Astrocyte (in vitro differentiated cells and primary cell): ENCODE results near the gene NUDT21. TPM values are rescaled to one million over a fixed set of nuclear protein-coding genes. Genes with fewer than 3 reads are reported as not detected.
A peak's percentile ranks its signal among the peaks of the same experiment; 100 is the strongest.

Experiments used
- DNase-seq: peaks from one replicate; pipeline ENCODE4 v3.0.0-alpha.2; 2010; ENCODE audit warnings: low read depth
- FAIRE-seq: peaks from 2 replicates; lab custom pipeline; 2011; peaks lifted over from hg19 to GRCh38; lab: Jason Lieb, UNC
- H2AFZ ChIP-seq: 2 replicates; pipeline ENCODE4 v1.6.0; 2012; ENCODE audit warnings: low read depth, low read length, inconsistent platforms
- H3K27ac ChIP-seq: 2 replicates; pipeline ENCODE4 v1.5.1; 2011; ENCODE audit warnings: low read depth, low read length, inconsistent platforms
- H3K27me3 ChIP-seq: 2 replicates; pipeline ENCODE4 v1.6.0; 2011; ENCODE audit warnings: low read length, inconsistent platforms; ENCODE audit not compliant: insufficient read depth
- H3K36me3 ChIP-seq: 2 replicates; pipeline ENCODE4 v1.5.1; 2011; ENCODE audit warnings: low read length, inconsistent platforms; ENCODE audit not compliant: insufficient read depth
- H3K4me1 ChIP-seq: 2 replicates; pipeline ENCODE4 v1.5.1; 2011; ENCODE audit warnings: low read length, inconsistent platforms; ENCODE audit not compliant: insufficient read depth
- H3K4me2 ChIP-seq: 2 replicates; pipeline ENCODE4 v1.6.0; 2012; ENCODE audit warnings: low read length, inconsistent platforms
- H3K4me3 ChIP-seq: 2 replicates; pipeline ENCODE4 v1.5.1; 2011; ENCODE audit warnings: low read depth, mild to moderate bottlenecking, low read length, inconsistent platforms; ENCODE audit not compliant: insufficient read depth
- H3K79me2 ChIP-seq: 2 replicates; pipeline ENCODE4 v1.6.0; 2012; ENCODE audit warnings: mild to moderate bottlenecking, low read length, inconsistent platforms; ENCODE audit not compliant: insufficient read depth
- H3K9ac ChIP-seq: 2 replicates; pipeline ENCODE4 v1.6.0; 2012; ENCODE audit warnings: mild to moderate bottlenecking, low read length, inconsistent platforms
- H3K9me3 ChIP-seq: 2 replicates; pipeline ENCODE4 v1.5.1; 2012; ENCODE audit warnings: low read depth, mild to moderate bottlenecking, low read length, inconsistent platforms; ENCODE audit not compliant: insufficient read depth
- H4K20me1 ChIP-seq: 2 replicates; pipeline ENCODE4 v1.6.0; 2012; ENCODE audit warnings: low read length, inconsistent platforms; ENCODE audit not compliant: insufficient read depth
- H3K27ac Mint-ChIP-seq: one replicate; pipeline ENCODE4 v1.8.0; 2021; ENCODE audit warnings: mild to moderate bottlenecking, mixed read lengths; ENCODE audit not compliant: unreplicated experiment
- H3K27me3 Mint-ChIP-seq: one replicate; pipeline ENCODE4 v1.8.0; 2021; ENCODE audit warnings: low read depth, mixed read lengths; ENCODE audit not compliant: unreplicated experiment
- H3K36me3 Mint-ChIP-seq: one replicate; pipeline ENCODE4 v1.8.0; 2021; ENCODE audit warnings: low read depth, mixed read lengths; ENCODE audit not compliant: unreplicated experiment
- H3K4me1 Mint-ChIP-seq: one replicate; pipeline ENCODE4 v1.8.0; 2021; ENCODE audit warnings: low read depth, mixed read lengths; ENCODE audit not compliant: unreplicated experiment
- H3K4me3 Mint-ChIP-seq: one replicate; pipeline ENCODE4 v1.8.0; 2021; ENCODE audit warnings: mild to moderate bottlenecking, moderate library complexity, mixed read lengths; ENCODE audit not compliant: unreplicated experiment
- H3K9me3 Mint-ChIP-seq: one replicate; pipeline ENCODE4 v1.8.0; 2021; ENCODE audit warnings: mild to moderate bottlenecking, mixed read lengths; ENCODE audit not compliant: unreplicated experiment
- EZH2 ChIP-seq: IDR thresholded peaks from 2 replicates; pipeline ENCODE4 v1.6.1; 2012; ENCODE audit warnings: mild to moderate bottlenecking, low read length, inconsistent platforms; ENCODE audit not compliant: insufficient read depth
- total RNA-seq: library from RNA; stranded (reverse); gene quantifications from 2 replicates; pipeline ENCODE4 v1.2.1, GENCODE V29; 2021
- TF ChIP-seq, protein P1 (sequence below): IDR thresholded peaks from 2 replicates; pipeline ENCODE4 v1.5.1; 2011; ENCODE audit warnings: low read depth, mild to moderate bottlenecking, inconsistent platforms, low read length, moderate library complexity; ENCODE audit not compliant: insufficient read depth

The NUDT21 gene
- total RNA-seq, 1 donor from 2014 or later: 86.0 TPM

DNA sequence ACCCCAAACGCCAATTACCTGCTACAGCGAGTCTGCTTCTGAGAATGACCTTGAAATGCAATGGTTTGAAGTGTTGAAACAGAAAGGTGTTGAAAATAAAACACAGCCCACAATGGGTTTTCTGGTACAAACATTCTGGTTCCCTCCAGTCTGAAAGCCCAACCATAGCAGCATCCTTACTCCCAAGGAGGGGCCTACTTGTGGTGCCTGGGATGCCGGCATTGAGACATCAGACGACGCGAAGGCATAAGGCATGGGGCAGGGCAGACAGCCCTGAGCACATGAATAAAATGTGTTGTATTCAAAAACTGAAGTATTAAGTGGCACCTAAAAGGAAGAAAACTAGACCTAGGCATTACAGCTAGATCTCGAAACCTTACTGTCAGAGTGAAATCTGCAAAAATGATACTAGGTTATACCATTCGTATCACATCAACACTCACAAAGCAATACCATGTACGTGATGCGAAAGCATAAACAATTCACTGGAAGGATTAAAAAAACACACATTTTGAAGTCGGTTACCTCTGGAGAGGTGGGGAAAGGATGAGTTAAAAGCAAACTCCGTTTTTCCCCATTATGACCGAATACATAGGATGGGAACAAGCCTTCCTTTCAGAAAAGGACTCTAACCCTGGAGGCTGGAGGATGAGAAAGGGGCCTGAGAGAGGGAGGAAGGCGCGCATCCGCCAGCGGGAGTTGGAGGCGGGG is 702 bp downstream of the NUDT21 start:
- Mint-ChIP-seq H3K9me3 (no peaks in the 10 kb centered on the region), H3K27me3 (no peaks in the 10 kb centered on the region), H3K4me3 (peak overlapping the region; percentile 98), H3K4me1 (peaks cover 24% of the 10 kb centered on the region), H3K27ac (peak overlapping the region; percentile 83), H3K36me3 (peaks cover under 1% of the 10 kb centered on the region)
- Histone ChIP-seq H3K9me3 (no peaks in the 10 kb centered on the region), H3K4me2 (peak overlapping the region; percentile 90), H3K27ac (peak overlapping the region; percentile 83), H3K4me1 (peaks cover 13% of the 10 kb centered on the region), H3K27me3 (no peaks in the 10 kb centered on the region), H3K36me3 (peaks cover 18% of the 10 kb centered on the region), H3K4me3 (peak overlapping the region; percentile 87), H2AFZ (peak overlapping the region; percentile 90), H3K79me2 (peaks cover 83% of the 10 kb centered on the region), H3K9ac (peak overlapping the region; percentile 89), H4K20me1 (peaks cover 54% of the 10 kb centered on the region)
- no peak for FAIRE-seq
- TF ChIP-seq, protein P1, sequence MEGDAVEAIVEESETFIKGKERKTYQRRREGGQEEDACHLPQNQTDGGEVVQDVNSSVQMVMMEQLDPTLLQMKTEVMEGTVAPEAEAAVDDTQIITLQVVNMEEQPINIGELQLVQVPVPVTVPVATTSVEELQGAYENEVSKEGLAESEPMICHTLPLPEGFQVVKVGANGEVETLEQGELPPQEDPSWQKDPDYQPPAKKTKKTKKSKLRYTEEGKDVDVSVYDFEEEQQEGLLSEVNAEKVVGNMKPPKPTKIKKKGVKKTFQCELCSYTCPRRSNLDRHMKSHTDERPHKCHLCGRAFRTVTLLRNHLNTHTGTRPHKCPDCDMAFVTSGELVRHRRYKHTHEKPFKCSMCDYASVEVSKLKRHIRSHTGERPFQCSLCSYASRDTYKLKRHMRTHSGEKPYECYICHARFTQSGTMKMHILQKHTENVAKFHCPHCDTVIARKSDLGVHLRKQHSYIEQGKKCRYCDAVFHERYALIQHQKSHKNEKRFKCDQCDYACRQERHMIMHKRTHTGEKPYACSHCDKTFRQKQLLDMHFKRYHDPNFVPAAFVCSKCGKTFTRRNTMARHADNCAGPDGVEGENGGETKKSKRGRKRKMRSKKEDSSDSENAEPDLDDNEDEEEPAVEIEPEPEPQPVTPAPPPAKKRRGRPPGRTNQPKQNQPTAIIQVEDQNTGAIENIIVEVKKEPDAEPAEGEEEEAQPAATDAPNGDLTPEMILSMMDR: no peak
- DNase-seq: no peak

DNA sequence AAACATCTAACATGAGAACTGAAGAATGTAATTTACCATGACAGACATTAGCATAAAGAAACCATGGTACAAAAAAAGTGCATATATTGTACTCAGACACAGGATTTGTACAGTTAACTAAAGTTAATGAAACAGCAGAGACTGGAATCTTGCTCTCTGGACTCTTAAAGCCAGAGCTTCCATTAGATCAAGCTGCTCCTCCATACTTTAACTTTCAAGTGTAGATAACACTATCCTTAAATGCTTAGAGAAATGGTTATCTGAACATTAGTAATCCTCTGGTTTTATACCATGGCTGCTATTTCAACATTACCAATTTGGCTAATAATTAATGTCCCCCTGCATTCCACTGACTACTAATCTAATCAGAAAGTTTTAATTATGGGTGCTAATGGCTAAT is 3.1 kb downstream of the NUDT21 start:
- Histone ChIP-seq H3K9me3 (no peaks in the 10 kb centered on the region), H3K4me3 (peak overlapping the region; percentile 13), H3K27ac (no peak overlapping the region), H3K4me2 (peak overlapping the region; percentile 3), H3K27me3 (no peaks in the 10 kb centered on the region), H3K9ac (no peak overlapping the region), H2AFZ (no peak overlapping the region), H4K20me1 (peaks cover 48% of the 10 kb centered on the region), H3K4me1 (peaks cover 13% of the 10 kb centered on the region), H3K79me2 (peaks cover 80% of the 10 kb centered on the region), H3K36me3 (peaks cover 5% of the 10 kb centered on the region)
- no peak for FAIRE-seq
- Mint-ChIP-seq H3K27me3 (no peaks in the 10 kb centered on the region), H3K9me3 (no peaks in the 10 kb centered on the region), H3K4me3 (peak overlapping the region; percentile 22), H3K36me3 (no peaks in the 10 kb centered on the region), H3K4me1 (peaks cover 24% of the 10 kb centered on the region), H3K27ac (no peak overlapping the region)
- no peak for DNase-seq
- TF ChIP-seq, protein P1: no peak
- TF ChIP-seq EZH2: no peak

DNA sequence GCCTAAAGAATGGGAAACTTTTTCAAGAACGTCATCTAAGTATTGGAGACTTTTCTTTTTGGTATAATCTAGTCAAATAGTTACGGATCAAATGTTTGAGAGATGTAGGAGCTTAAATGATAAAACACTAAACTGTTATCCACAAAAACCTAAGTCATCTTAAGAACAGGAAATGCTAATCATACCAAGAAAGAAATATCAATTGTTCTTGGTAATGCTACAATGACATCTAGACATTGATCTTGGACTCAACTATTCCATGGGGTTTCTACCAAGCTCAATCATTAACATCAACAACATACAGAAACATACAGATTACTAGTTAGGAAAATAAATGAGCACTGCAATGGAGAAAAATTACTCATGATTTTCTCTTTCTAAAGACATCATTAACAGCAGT is 3.8 kb downstream of the NUDT21 start:
- no peak overlapping the region for H3K27ac Mint-ChIP-seq
- H3K27me3 ChIP-seq: no peaks in the 10 kb centered on the region
- H3K4me3 Mint-ChIP-seq: peak overlapping the region; percentile 51
- no peak overlapping the region for H3K4me3 ChIP-seq
- H4K20me1 ChIP-seq: peaks cover 43% of the 10 kb centered on the region
- H3K36me3 ChIP-seq: peaks cover 5% of the 10 kb centered on the region
- peaks cover 19% of the 10 kb centered on the region for H3K4me1 Mint-ChIP-seq
- H3K36me3 Mint-ChIP-seq: peaks cover 3% of the 10 kb centered on the region
- H3K27me3 Mint-ChIP-seq: no peaks in the 10 kb centered on the region
- no peak overlapping the region for H3K27ac ChIP-seq
- H3K9me3 ChIP-seq: no peaks in the 10 kb centered on the region
- no peak overlapping the region for H2AFZ ChIP-seq
- no peak for DNase-seq
- peaks cover 74% of the 10 kb centered on the region for H3K79me2 ChIP-seq
- TF ChIP-seq, protein P1: no peak
- TF ChIP-seq EZH2: no peak
- FAIRE-seq: no peak
- no peak overlapping the region for H3K9ac ChIP-seq
- peaks cover 8% of the 10 kb centered on the region for H3K4me1 ChIP-seq
- no peaks in the 10 kb centered on the region for H3K9me3 Mint-ChIP-seq
- H3K4me2 ChIP-seq: peak overlapping the region; percentile 3
